ENCODE results near the gene TECPR2.
A peak's percentile ranks its signal among the peaks of the same experiment; 100 is the strongest.
"Not testable (repeated sequence)": the region's sequence is repeated elsewhere in the genome, so short reads cannot be mapped to it uniquely, and the experiment has no call there.

The TECPR2 gene, protein sequence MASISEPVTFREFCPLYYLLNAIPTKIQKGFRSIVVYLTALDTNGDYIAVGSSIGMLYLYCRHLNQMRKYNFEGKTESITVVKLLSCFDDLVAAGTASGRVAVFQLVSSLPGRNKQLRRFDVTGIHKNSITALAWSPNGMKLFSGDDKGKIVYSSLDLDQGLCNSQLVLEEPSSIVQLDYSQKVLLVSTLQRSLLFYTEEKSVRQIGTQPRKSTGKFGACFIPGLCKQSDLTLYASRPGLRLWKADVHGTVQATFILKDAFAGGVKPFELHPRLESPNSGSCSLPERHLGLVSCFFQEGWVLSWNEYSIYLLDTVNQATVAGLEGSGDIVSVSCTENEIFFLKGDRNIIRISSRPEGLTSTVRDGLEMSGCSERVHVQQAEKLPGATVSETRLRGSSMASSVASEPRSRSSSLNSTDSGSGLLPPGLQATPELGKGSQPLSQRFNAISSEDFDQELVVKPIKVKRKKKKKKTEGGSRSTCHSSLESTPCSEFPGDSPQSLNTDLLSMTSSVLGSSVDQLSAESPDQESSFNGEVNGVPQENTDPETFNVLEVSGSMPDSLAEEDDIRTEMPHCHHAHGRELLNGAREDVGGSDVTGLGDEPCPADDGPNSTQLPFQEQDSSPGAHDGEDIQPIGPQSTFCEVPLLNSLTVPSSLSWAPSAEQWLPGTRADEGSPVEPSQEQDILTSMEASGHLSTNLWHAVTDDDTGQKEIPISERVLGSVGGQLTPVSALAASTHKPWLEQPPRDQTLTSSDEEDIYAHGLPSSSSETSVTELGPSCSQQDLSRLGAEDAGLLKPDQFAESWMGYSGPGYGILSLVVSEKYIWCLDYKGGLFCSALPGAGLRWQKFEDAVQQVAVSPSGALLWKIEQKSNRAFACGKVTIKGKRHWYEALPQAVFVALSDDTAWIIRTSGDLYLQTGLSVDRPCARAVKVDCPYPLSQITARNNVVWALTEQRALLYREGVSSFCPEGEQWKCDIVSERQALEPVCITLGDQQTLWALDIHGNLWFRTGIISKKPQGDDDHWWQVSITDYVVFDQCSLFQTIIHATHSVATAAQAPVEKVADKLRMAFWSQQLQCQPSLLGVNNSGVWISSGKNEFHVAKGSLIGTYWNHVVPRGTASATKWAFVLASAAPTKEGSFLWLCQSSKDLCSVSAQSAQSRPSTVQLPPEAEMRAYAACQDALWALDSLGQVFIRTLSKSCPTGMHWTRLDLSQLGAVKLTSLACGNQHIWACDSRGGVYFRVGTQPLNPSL (N-terminal part only)

GRCh38 chr14:102362545-102363181 is at the start of gene TECPR2, which contains the start of gene CINP:
TSS of gene TECPR2 (plus strand) at chr14:102362941. CDS start at chr14:102376722, 13,781 bp downstream.
TSS of gene CINP (minus strand) at chr14:102362890. CDS start at chr14:102362851, 39 bp downstream.
- DNase-seq (ENCODE audit: low read depth): peak; percentile 96

DNA sequence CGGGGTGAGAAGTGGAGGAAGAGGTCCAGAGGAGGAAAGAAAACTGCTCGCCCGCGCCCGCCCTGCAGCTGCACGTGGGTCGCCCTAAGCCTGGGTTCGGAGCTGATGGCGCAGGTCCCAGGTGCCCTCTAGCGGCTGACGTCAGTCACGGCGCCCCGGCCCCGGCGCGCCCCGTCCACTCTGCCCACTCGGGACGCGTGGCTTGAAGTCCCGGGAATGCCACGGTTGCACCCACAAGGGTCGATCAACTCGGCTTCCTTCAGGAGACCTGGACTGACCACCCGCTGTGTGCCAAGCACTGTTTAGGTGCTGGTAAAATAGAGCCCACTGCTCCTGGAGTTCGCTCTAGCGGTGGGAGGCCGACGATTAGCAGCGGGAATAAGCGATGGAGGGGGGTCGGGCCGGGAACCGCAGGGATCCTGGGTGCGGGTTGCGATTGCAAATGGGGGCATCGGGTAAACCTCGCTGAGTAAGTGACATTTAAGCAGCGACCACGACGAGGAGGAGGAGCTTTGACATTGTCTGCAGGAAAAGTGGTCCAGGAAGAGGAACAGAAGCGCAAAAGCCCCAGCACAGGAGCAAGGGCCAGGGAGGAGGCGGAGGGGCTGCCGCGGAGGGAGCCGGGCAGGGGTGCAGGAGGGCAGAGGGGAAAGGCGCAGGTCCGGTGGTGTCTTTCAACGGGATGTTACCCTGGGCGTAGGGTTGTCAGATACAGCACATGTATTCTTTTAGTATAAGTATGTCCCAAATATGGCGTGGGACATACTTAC is 48.3 kb upstream of the TECPR2 start:
- peak; percentile 62 for DNase-seq (ENCODE audit: low read depth)

GRCh38 chr14:102315121-102315520 is 47.6 kb upstream of the TECPR2 start:
- DNase-seq (ENCODE audit: low read depth): no peak

GRCh38 chr14:102316338-102316742 is 46.4 kb upstream of the TECPR2 start:
- no peak for DNase-seq (ENCODE audit: low read depth)

DNA sequence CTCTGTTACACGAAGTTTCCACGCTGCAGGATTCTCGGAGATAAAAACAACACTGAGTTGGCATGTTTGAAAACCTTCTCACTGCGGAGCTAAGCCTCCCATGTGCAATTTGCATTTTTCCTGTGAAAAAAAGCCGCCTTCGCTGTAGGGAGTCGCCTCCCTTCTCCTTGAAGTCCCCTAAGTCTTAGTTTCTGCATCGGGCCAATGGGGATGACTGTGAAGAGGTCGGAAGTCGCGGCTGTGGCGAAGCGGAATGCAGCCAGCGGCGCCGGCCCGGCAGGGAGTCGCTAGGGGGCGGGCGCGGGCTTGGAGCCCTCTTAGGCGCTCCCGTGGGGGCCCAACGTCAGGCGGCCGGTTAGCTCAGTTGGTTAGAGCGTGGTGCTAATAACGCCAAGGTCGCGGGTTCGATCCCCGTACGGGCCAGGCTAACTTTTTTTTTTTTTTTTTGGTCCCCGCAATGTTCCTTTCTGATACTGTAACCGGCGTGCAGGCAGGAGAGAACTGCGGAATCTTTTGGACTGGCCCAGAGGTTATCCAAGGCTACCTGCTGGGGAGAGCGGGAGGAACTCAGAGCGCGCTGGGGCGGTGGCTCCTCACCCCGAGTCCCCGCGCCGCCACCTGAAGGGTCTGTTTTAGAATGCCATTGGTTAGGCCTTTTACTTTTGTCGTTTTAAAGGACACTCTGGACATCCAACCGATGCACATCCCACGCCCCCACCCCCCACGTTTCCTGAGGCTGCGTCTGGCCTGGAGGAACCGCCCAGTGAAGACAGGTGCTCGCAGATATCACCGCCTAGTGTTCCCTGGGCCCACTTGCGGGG is 45.8 kb upstream of the TECPR2 start:
- DNase-seq (ENCODE audit: low read depth): peak; percentile 98

DNA sequence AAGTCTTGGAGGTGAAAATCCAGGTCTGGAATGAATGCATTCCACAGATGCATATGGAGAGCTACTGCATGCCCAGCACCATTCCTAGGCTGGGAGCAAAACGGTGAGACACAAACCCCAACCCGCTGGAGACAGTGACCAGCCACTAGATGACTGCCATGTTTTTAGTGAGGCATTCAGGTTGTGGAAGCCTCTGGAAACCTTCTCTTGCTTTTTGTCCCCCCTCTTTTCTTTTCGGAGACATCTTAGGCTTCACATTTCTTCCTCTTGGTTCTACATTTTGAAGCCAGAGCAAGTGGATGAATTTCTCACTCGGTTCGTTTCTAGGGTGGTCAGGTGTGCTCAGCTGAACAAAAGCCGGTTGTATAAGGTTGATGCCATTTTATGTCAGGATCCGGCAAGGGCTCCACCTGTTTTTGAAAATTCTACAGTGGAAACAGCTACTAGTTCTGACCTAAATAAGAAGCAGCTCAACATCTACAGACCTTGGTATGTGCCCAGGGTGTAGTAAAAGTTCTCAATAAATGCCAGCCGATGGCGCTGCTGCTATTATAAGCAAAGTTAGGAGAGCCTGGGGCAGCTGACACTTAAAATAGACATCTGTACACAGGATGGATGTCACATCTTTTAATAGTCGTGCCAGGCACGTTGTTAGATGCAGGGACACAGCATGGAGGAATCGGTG is 45.0 kb upstream of the TECPR2 start:
- no peak for DNase-seq (ENCODE audit: low read depth)

GRCh38 chr14:102318781-102319276 is 43.9 kb upstream of the TECPR2 start:
- no peak for DNase-seq (ENCODE audit: low read depth)

DNA sequence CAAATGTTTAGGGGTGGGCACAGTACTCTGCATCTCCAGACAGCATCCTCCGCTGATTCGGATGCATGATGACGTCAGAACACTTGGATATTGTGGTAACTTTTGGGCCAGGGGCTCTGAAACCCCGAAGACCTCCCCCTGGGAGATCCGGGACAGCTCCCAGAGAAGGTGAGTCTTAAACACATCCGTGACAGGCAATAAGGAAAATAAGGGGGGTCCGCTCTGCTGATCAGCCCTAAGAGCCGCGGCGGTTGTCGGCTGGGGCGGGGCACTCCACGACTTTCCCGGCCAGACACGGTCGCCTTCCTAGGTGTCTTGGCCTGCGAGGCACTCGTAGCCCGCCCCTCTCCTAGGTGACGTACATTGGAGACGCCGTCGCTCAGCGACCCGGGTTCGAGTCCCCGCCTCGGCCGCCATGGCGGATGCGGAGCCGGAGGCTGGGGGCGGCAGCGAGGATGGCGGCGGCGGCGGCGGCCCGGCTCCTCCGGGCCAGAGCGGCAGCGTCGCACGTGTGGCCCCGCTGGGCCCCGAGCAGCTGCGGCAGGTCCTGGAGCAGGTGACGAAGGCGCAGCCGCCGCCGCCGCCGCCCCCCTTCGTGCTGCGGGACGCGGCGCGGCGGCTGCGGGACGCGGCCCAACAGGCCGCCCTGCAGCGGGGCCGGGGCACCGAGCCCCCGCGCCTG is 43.2 kb upstream of the TECPR2 start, which contains the start of gene ZNF839:
Gene ZNF839, plus strand, starts transcription at position 396 of the 682 bp plus-strand sequence. Its CDS starts 20 bp downstream, at position 416.
- peak; percentile 94 for DNase-seq (ENCODE audit: low read depth)

GRCh38 chr14:102320033-102320660 is 42.6 kb upstream of the TECPR2 start:
- no peak for DNase-seq (ENCODE audit: low read depth)

DNA sequence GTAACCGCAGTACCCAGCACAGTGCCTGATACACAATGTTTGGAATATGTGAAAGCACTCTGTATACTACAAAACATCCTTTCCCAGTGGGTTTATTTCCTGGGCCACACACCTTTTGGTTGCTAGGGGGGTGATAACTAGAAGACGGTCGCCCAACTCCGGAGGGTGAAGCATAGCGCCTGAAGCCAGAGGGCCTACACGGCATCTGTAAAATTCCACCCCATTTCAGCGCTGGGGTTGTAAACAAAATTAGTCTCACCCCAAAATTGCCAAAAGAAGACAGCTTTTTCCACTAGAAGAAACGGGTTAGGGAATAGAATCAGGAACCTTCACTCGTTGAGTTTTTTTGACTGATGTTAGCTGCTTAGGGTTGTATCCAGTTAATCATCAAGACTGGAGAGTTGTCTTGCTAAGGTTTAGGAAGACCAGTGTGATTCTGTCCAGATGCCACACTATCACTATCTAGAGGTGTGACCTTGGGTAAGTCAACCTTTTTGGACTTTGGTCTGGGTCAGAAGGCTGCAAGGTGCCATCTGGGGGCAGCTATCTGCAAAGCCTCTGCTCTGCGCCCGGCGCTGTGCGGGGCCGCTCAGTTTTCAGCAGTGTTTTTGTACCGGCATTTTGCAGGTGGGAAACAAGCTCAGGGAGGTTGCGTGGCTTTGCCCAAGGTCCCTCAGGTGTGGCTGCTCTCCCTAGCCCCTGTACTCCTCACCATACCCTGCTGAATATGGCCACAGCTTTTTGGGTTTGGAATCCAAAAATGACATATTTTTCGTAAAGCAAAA is 41.9 kb upstream of the TECPR2 start:
- no peak for DNase-seq (ENCODE audit: low read depth)

DNA sequence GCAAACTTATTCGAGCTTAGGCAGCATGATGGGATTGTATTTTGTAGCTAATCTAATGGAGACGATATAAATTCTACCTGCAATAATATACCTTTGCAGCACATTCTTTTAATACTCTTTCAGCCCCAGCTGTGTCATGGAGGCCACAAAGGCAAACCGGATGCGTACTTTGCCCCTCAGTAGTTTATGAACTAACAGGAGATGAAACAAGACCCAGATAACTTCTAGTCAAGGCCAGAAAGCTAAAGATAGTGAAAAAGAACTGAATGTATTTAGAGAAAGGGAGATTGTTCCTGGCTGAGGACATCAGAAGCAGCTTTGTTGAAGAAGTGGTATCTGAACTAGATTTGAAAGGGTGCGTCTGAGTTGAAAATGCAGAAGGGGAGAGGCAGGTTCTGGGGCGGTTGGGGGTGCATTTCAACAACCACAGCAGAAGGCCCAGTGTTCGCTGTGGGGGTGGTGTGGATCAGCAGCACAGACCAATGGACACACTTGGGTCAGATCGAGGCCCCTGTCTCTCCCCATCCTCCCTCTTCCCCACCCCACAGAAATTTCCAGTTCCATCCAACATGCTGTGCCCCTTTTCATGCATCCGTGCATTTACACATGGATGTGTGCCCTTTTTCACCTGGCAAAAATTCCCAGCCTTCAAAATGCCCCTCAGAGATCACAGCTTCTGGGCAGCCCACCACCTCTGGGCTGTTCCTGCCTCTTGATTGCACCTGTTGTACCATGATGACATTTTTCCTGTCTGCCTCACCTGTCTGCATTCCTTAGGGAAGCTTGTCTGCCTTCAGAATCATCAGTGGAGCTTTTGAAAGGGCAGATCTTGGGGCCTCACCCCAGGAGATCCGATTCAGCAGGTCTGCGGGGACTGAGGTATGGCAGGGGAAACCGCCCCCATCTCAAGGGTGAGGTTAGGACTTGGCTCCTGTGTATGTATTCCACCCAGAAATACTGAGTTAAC is 41.0 kb upstream of the TECPR2 start:
- no peak for DNase-seq (ENCODE audit: low read depth)

GRCh38 chr14:102323102-102323501 is 39.6 kb upstream of the TECPR2 start:
- DNase-seq (ENCODE audit: low read depth): no peak

GRCh38 chr14:102325791-102326345 is 36.9 kb upstream of the TECPR2 start:
- DNase-seq (ENCODE audit: low read depth): no peak

GRCh38 chr14:102326583-102326982 is 36.2 kb upstream of the TECPR2 start:
- no peak for DNase-seq (ENCODE audit: low read depth)

- DNase-seq (ENCODE audit: low read depth): not testable (repeated sequence)
These were observed 33.4 kb upstream of the TECPR2 start for GRCh38 chr14:102329381-102329780.
